Measurements from ENCODE around the gene CD96.
A peak's percentile ranks its signal among the peaks of the same experiment; 100 is the strongest.
"Not testable (repeated sequence)": the region's sequence is repeated elsewhere in the genome, so short reads cannot be mapped to it uniquely, and the experiment has no call there.

The CD96 gene

DNA sequence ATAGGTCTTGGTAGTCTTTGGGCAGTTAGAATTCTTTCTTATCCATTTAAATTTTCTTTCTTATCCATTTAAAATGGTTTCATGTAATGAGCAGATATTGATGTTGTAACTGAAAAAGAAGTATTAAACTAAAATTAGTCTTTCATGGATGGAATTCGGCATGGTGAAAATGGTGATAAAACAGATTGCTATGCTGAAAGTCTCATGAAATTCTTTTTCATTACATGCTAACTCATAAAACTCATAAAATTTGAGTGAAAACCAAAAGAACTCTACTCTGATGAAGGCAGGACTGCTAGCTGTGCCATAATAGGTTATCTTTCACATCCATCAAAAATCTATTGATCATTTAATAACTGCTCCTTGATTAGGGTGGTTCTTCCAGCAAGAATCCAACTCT lies 3.9 kb upstream of the CD96 start:
- Mint-ChIP-seq H3K4me3 (no peak overlapping the region), H3K27ac (ENCODE audit: low read depth) (peak overlapping the region; percentile 87)
- DNase-seq (ENCODE audit: low spot score in 2 of 2): no peak

DNA sequence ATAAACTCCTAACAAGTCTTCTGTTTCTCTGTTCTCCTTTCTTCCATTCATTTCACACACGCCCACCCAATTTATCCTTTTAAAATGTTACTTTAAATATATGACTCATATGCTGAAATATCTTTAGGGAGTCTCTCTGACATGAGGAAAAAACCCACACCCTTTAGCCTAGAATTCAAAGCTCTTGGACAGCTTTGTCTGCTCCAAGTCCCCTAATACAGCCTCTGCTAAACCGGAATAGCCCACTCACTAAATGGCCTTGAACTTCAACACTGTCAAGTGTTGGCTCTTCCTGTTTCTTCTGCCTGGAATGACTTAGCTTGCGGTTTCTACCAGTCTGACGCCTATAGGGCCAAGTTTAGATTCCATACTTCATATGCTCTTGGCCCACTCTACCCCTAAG lies 3.3 kb upstream of the CD96 start:
- H3K9me3 Mint-ChIP-seq: no peaks in the 10 kb centered on the region
- H3K36me3 Mint-ChIP-seq (ENCODE audit: insufficient read depth): peaks cover 8% of the 10 kb centered on the region
- H3K27ac Mint-ChIP-seq (ENCODE audit: low read depth): peak overlapping the region; percentile 87
- DNase-seq (ENCODE audit: low spot score in 2 of 2) (no peak), ATAC-seq (replicated peaks; ENCODE audit: extremely low read depth, poor library complexity, severe bottlenecking) (no peak)
- H3K4me1 Mint-ChIP-seq: peaks cover 46% of the 10 kb centered on the region
- no peaks in the 10 kb centered on the region for H3K27me3 Mint-ChIP-seq
- H3K4me3 Mint-ChIP-seq: peak overlapping the region; percentile 79

More for the DNA sequence above, 3.9 kb upstream of the CD96 start:
- H3K9me3 Mint-ChIP-seq: no peaks in the 10 kb centered on the region
- H3K4me1 Mint-ChIP-seq: peaks cover 44% of the 10 kb centered on the region
- no peak for ATAC-seq (replicated peaks; ENCODE audit: extremely low read depth, poor library complexity, severe bottlenecking)
- H3K27me3 Mint-ChIP-seq: no peaks in the 10 kb centered on the region
- H3K36me3 Mint-ChIP-seq (ENCODE audit: insufficient read depth): peaks cover 7% of the 10 kb centered on the region

DNA sequence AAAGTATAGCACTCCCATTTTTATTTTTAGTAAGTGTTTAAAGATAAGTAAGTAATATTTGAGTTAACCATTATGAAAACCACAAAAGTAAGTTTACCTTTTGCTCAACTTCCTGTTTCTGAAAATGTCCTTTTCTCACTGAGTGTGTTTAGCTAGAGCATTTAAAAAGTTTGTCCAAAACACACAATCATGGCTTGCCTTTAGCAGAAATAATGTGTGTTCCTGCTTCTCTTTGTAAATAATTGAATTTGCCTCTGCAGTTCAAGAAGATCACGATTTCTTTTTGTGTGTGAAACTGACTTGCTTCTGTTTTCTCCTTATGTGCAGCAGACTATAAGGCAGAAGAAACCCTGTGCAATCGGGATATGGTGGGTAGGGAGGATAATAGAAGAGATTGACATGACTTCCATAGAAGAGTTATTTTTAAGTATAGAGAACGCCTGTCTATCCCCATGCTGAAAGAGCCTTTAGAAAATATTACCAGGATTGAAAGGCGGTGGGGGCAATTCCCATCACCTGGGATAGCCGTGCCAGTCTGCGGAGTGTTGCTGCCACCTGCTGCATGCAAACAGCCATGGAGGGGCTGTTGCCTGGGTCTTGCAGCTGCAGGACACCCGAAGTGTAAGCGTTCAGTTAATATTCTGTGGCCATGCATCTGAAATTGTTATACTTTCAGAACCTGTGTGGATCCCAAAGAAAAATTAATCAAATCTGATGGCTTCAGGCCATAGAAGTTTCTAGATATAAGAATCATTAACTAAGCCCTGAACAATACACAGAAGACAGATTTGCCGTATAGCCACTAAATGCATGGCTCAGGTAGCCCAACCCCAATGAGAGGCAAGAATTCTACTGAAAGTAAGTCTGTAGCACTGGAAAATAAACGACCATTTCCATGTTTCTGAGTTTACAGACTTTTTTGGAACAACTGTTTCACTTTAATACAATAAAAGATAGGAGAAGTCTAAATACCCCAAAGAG lies 2.4 kb upstream of the CD96 start:
- Mint-ChIP-seq H3K36me3 (ENCODE audit: insufficient read depth) (peaks cover 12% of the 10 kb centered on the region), H3K27me3 (no peaks in the 10 kb centered on the region), H3K4me1 (peaks cover 53% of the 10 kb centered on the region), H3K4me3 (peak overlapping the region; percentile 79), H3K27ac (ENCODE audit: low read depth) (peak overlapping the region; percentile 87), H3K9me3 (no peaks in the 10 kb centered on the region)
- ATAC-seq (replicated peaks; ENCODE audit: extremely low read depth, poor library complexity, severe bottlenecking) (peak; percentile 36), DNase-seq (ENCODE audit: low spot score in 2 of 2) (peak; percentile 39 to 49)

DNA sequence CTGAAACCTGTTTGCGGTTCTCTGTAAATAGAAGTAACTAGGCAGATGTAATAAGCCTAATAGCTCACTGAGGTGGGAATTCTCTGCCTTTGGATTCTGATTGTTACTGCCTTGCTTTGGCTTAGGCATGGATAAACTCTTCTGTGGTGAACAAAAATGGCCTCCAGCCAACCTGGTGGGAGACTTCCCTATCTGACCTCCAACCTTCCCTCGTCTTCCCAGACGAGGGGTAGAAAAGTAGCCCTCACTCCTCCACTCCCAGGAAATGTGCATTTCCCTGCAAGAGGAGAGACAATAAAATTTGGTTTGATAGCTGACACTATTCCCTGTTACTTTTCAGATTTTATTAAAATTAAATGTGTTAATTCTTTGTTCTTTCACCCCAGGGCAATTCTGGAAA lies 606 bp upstream of the CD96 start:
- DNase-seq (ENCODE audit: low spot score in 2 of 2): no peak
- Mint-ChIP-seq H3K4me3 (no peak overlapping the region), H3K36me3 (ENCODE audit: insufficient read depth) (peaks cover 21% of the 10 kb centered on the region), H3K9me3 (no peaks in the 10 kb centered on the region), H3K4me1 (peaks cover 70% of the 10 kb centered on the region), H3K27ac (ENCODE audit: low read depth) (no peak overlapping the region), H3K27me3 (no peaks in the 10 kb centered on the region)
- ATAC-seq (replicated peaks; ENCODE audit: extremely low read depth, poor library complexity, severe bottlenecking): no peak

DNA sequence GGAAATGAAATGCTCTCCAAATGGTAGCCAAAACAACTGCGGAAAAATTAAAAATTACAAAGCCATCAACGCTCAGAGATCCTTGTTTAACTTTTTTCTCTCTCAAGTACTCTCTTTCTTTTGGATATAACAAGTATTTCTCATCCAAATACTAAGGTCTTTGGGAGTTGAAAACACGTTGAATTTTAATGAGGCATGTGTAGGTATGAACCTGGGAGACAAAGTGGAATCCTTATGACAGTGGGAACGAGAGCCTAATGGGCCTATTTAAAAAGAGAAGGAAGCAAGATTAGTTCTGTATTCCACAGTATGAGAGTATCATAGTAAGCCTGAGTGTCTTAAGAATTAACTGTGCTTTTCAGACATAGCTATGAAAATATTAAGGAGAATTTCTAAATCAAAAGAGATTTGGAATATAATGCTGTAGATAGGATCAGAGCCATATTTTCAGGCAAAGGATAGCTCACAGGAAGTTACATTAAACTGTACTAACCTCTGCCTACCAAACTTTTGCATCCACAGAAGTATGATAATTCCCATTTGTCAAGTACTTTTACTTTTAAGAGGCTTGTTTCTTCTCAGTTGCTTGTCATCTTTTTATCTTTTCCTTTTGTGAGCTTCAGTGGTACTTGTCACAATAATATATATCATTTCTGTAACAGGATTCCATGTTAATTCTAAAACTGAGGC lies 759 bp downstream of the CD96 start:
- H3K4me1 Mint-ChIP-seq: peaks cover 70% of the 10 kb centered on the region
- H3K4me3 Mint-ChIP-seq: no peak overlapping the region
- no peaks in the 10 kb centered on the region for H3K27me3 Mint-ChIP-seq
- H3K27ac Mint-ChIP-seq (ENCODE audit: low read depth): no peak overlapping the region
- H3K9me3 Mint-ChIP-seq: no peaks in the 10 kb centered on the region
- H3K36me3 Mint-ChIP-seq (ENCODE audit: insufficient read depth): peaks cover 27% of the 10 kb centered on the region
- ATAC-seq (replicated peaks; ENCODE audit: extremely low read depth, poor library complexity, severe bottlenecking) (no peak), DNase-seq (ENCODE audit: low spot score in 2 of 2) (no peak)

DNA sequence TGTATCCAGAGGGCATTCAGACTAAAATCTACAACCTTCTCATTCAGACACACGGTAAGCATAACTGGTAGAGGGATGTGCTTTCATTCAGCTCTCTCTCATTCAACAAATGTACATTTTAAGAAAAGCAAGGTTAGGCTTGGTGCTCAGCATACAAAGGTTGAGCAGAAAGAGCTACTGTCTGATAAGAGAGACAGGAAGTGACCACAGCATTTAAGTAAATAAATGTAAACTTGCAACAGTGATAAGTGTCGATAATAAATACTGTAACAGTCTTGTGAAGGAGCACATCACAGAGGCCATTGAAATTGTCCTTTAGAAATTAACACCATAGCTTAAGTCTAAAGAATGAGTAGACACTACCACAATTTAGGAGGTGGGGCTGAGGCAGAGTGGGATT lies 3.4 kb downstream of the CD96 start:
- Mint-ChIP-seq H3K4me1 (peaks cover 49% of the 10 kb centered on the region), H3K4me3 (no peak overlapping the region), H3K27me3 (no peaks in the 10 kb centered on the region), H3K27ac (ENCODE audit: low read depth) (no peak overlapping the region), H3K36me3 (ENCODE audit: insufficient read depth) (peaks cover 32% of the 10 kb centered on the region), H3K9me3 (no peaks in the 10 kb centered on the region)
- no peak for DNase-seq (ENCODE audit: low spot score in 2 of 2)
- no peak for ATAC-seq (replicated peaks; ENCODE audit: extremely low read depth, poor library complexity, severe bottlenecking)

DNA sequence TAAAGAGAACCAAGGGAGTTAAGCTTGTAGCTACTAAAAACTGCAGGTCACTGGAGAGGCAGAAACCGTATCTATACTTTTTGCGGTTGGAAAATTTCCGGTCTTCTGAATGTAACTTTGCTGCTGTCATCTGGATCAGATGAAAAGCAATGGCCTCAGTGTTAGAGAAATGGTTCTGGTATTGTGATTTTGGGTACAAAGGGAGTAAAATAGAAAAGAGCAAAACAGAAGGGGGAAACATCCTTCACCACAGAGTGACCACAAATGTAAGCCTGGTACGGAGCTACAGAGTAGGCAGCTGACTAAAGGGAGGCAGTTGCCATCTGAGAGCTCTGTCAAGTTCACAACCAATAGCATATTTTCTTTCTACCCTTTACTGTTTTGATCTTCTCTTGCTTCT lies 5.6 kb downstream of the CD96 start:
- Mint-ChIP-seq H3K9me3 (no peaks in the 10 kb centered on the region), H3K27ac (ENCODE audit: low read depth) (no peak overlapping the region), H3K36me3 (ENCODE audit: insufficient read depth) (peaks cover 30% of the 10 kb centered on the region), H3K4me1 (peaks cover 40% of the 10 kb centered on the region), H3K27me3 (no peaks in the 10 kb centered on the region), H3K4me3 (no peak overlapping the region)
- ATAC-seq (replicated peaks; ENCODE audit: extremely low read depth, poor library complexity, severe bottlenecking) (peak; percentile 59), DNase-seq (ENCODE audit: low spot score in 2 of 2) (peak in 1 of 2 donors; percentile 30)

DNA sequence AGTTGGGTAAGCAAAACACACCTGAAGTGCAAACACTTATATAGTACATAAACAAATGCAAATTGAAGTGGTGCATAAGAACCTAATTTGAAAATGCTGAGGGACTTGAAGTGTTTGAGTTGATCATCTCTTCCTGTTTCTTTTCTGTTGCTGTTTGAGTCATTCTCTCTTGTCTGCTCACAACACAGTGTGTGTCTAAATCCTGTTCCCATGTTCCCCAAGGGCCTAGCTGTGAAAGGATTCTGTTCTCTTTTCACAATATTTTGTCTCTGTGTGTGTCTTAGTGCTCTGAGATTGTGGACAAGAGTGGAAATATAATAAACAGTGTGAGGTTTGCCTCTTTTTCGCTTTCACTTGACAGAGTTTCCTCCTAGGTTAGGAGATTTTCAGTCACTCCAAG lies 6.1 kb downstream of the CD96 start:
- H3K4me3 Mint-ChIP-seq: no peak overlapping the region
- H3K27ac Mint-ChIP-seq (ENCODE audit: low read depth): no peak overlapping the region
- peak; percentile 14 for ATAC-seq (replicated peaks; ENCODE audit: extremely low read depth, poor library complexity, severe bottlenecking)
- H3K36me3 Mint-ChIP-seq (ENCODE audit: insufficient read depth): peaks cover 29% of the 10 kb centered on the region
- H3K4me1 Mint-ChIP-seq: peaks cover 39% of the 10 kb centered on the region
- no peaks in the 10 kb centered on the region for H3K27me3 Mint-ChIP-seq
- no peak for DNase-seq (ENCODE audit: low spot score in 2 of 2)
- H3K9me3 Mint-ChIP-seq: no peaks in the 10 kb centered on the region

DNA sequence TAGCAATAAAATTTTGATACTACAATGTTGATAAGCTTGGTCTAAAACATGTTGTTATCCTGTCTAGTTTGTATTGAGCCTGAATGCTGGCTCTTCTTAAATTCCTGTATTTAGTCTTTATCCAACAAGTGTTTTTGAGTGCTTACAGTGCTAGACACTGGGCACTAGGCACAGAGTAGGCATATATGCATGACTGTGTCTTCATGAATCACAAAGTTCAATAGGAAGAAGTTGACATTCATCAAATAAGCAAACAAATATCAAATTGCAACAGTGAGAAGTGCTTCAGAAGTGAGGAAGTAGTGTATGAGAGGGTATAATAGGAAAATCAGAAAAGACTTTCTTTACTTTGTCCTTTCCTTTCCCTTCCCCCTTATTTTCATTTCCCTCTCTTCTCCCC lies 6.8 kb downstream of the CD96 start:
- H3K4me1 Mint-ChIP-seq: peaks cover 36% of the 10 kb centered on the region
- no peaks in the 10 kb centered on the region for H3K9me3 Mint-ChIP-seq
- H3K27me3 Mint-ChIP-seq: no peaks in the 10 kb centered on the region
- H3K27ac Mint-ChIP-seq (ENCODE audit: low read depth): no peak overlapping the region
- H3K36me3 Mint-ChIP-seq (ENCODE audit: insufficient read depth): peaks cover 27% of the 10 kb centered on the region
- DNase-seq (ENCODE audit: low spot score in 2 of 2) (no peak), ATAC-seq (replicated peaks; ENCODE audit: extremely low read depth, poor library complexity, severe bottlenecking) (no peak)
- no peak overlapping the region for H3K4me3 Mint-ChIP-seq

DNA sequence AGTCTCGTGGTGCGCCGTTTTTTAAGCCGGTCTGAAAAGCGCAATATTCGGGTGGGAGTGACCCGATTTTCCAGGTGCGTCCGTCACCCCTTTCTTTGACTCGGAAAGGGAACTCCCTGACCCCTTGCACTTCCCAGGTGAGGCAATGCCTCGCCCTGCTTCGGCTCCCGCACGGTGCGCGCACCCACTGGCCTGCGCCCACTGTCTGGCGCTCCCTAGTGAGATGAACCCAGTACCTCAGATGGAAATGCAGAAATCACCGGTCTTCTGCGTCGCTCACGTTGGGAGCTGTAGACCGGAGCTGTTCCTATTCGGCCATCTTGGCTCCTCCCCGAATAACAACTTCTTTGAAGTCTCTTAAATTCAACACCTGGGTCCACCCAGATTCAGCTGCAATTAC lies 19.9 kb downstream of the CD96 start:
- DNase-seq (ENCODE audit: low spot score in 2 of 2); H3K27me3 Mint-ChIP-seq; H3K27ac Mint-ChIP-seq (ENCODE audit: low read depth); H3K36me3 Mint-ChIP-seq (ENCODE audit: insufficient read depth); ATAC-seq (replicated peaks; ENCODE audit: extremely low read depth, poor library complexity, severe bottlenecking); H3K9me3 Mint-ChIP-seq: not testable (repeated sequence)
- Mint-ChIP-seq H3K4me3 (peak overlapping the region; percentile 54), H3K4me1 (peaks cover 45% of the 10 kb centered on the region)

DNA sequence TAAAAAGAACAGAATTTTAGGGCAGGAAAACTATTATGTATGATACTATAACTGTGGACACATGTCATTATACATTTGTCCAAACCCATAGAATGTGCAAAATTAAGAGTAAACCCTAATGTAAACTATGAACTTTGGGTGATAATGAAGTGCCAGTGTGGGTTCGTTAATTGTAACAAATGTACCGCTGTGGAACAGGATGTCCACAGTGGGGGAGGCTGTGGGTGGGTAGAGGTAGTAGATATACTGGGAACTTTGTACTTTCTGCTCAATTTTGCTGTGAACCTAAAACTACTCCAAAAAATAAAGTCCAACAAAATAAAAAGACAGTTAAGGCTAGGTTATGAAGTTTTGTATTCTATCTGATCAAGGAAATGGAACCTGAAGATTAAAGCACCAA lies 24.8 kb downstream of the CD96 start:
- H3K27ac Mint-ChIP-seq (ENCODE audit: low read depth): no peak overlapping the region
- ATAC-seq (replicated peaks; ENCODE audit: extremely low read depth, poor library complexity, severe bottlenecking): peak; percentile 74
- no peaks in the 10 kb centered on the region for H3K9me3 Mint-ChIP-seq

DNA sequence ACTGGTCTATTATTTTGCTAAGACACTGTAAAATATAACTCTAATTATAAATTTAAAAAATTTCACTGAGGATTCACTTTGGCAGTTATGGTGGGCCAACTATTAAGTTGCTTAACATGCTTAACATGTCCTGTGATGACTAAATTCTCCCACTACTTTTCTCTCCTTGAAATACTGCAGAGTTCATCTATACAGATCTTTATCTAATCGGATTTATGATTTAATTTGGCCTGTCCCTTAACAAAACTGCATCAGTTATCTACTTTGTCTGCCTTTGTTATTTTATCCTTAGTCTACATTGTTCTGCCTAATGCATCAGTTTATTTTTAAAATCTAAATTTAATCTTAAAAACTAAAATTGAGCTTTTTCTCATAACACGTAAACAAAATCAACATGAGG lies 26.4 kb downstream of the CD96 start:
- DNase-seq (ENCODE audit: low spot score in 2 of 2): no peak
- Mint-ChIP-seq H3K27me3 (no peaks in the 10 kb centered on the region), H3K36me3 (ENCODE audit: insufficient read depth) (peaks cover 31% of the 10 kb centered on the region), H3K9me3 (no peaks in the 10 kb centered on the region), H3K4me3 (no peak overlapping the region), H3K4me1 (peaks cover 74% of the 10 kb centered on the region), H3K27ac (ENCODE audit: low read depth) (no peak overlapping the region)
- no peak for ATAC-seq (replicated peaks; ENCODE audit: extremely low read depth, poor library complexity, severe bottlenecking)

More for the DNA sequence above, 24.8 kb downstream of the CD96 start:
- Mint-ChIP-seq H3K36me3 (ENCODE audit: insufficient read depth) (peaks cover 23% of the 10 kb centered on the region), H3K4me1 (peaks cover 74% of the 10 kb centered on the region), H3K4me3 (no peak overlapping the region), H3K27me3 (no peaks in the 10 kb centered on the region)
- DNase-seq (ENCODE audit: low spot score in 2 of 2): no peak

DNA sequence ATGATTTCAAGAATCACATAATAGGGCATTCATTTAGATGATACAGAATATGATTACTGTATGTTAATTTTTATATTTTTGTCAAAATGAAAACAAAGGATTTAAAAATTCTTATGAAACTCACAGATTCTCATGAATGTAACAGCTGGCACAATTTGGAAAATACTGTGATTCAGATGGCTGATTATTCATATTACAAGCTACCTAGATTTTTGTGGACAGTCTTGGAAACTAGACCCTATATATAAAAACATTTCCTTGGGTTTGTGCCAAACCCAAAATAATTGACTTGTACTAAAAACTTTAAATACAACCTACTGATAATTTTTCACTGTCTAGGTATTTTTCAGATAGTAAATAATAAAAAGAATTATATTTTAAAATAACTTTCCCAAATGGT lies 26.9 kb downstream of the CD96 start:
- no peaks in the 10 kb centered on the region for H3K9me3 Mint-ChIP-seq
- peaks cover 72% of the 10 kb centered on the region for H3K4me1 Mint-ChIP-seq
- no peak for ATAC-seq (replicated peaks; ENCODE audit: extremely low read depth, poor library complexity, severe bottlenecking)
- H3K4me3 Mint-ChIP-seq: no peak overlapping the region
- H3K36me3 Mint-ChIP-seq (ENCODE audit: insufficient read depth): peaks cover 31% of the 10 kb centered on the region
- no peak overlapping the region for H3K27ac Mint-ChIP-seq (ENCODE audit: low read depth)
- no peaks in the 10 kb centered on the region for H3K27me3 Mint-ChIP-seq
- no peak for DNase-seq (ENCODE audit: low spot score in 2 of 2)

All from central memory CD8-positive, alpha-beta T cell (primary cell).